ENCODE measurements around the gene IGFL3.

DNA sequence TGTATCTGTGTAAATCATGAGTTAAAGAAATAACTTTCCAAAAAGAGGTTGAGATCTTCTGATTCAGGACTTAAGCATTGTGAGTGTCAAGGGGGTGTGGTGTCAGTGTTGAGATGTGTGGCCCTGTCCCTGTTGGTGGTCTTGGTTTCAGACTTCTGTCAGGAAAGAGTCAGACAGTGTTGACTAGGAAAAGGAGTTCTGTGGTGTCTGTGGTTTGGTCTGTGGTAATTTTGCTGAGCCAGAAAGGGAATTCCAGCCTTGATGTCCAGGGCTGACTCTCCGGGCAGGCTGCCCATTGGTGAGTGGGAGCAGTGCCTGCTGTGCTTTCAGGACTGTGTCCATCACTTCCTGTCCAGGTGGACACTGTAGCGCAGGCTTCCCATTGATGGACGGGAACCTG, 43.9 kb downstream of the IGFL3 start:
- TF ChIP-seq, protein P1, sequence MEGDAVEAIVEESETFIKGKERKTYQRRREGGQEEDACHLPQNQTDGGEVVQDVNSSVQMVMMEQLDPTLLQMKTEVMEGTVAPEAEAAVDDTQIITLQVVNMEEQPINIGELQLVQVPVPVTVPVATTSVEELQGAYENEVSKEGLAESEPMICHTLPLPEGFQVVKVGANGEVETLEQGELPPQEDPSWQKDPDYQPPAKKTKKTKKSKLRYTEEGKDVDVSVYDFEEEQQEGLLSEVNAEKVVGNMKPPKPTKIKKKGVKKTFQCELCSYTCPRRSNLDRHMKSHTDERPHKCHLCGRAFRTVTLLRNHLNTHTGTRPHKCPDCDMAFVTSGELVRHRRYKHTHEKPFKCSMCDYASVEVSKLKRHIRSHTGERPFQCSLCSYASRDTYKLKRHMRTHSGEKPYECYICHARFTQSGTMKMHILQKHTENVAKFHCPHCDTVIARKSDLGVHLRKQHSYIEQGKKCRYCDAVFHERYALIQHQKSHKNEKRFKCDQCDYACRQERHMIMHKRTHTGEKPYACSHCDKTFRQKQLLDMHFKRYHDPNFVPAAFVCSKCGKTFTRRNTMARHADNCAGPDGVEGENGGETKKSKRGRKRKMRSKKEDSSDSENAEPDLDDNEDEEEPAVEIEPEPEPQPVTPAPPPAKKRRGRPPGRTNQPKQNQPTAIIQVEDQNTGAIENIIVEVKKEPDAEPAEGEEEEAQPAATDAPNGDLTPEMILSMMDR (IDR thresholded peaks at IDR 0.05) = no peak
- TF ChIP-seq POLR2A (IDR thresholded peaks at IDR 0.05) = no peak

All from esophagus squamous epithelium (tissue), 4 donors.